Smooth muscle cell (in vitro differentiated cells): ENCODE data around the gene DBH. TPM values are rescaled to one million over a fixed set of nuclear protein-coding genes. Genes with fewer than 3 reads are reported as not detected.
"Not testable (repeated sequence)": the region's sequence is repeated elsewhere in the genome, so short reads cannot be mapped to it uniquely, and the experiment has no call there.

ENCODE experiments used
- DNase-seq: peaks from one replicate; lab custom pipeline; 2025; ENCODE audit not compliant: unreplicated experiment; lab: John Stamatoyannopoulos, UW
- H2AFZ ChIP-seq: fragments of 200-600 bp; sonication (generic); 2 replicates; pipeline ENCODE4 v1.6.0; 2016; ENCODE audit warnings: antibody characterized with exemption, low read depth, mild to moderate bottlenecking
- H3F3A ChIP-seq: fragments of 200-600 bp; sonication (generic); 2 replicates; pipeline ENCODE4 v1.6.0; 2017; ENCODE audit warnings: antibody characterized with exemption, low read depth
- H3K27ac ChIP-seq: fragments of 200-600 bp; sonication (generic); 2 replicates; pipeline ENCODE4 v1.5.1; 2016; ENCODE audit warnings: low read depth, mild to moderate bottlenecking
- H3K27me3 ChIP-seq: fragments of 200-600 bp; sonication (generic); 2 replicates; pipeline ENCODE4 v1.6.1; 2016; ENCODE audit warnings: low read depth, mild to moderate bottlenecking
- H3K36me3 ChIP-seq: fragments of 200-600 bp; sonication (generic); 2 replicates; pipeline ENCODE4 v1.5.1; 2016; ENCODE audit warnings: low read depth
- H3K4me1 ChIP-seq: fragments of 200-600 bp; sonication (generic); 2 replicates; pipeline ENCODE4 v1.5.1; 2016; ENCODE audit warnings: low read depth
- H3K4me2 ChIP-seq: fragments of 200-600 bp; sonication (generic); 2 replicates; pipeline ENCODE4 v1.6.0; 2016; ENCODE audit warnings: mild to moderate bottlenecking
- H3K4me3 ChIP-seq: fragments of 200-600 bp; sonication (generic); 2 replicates; pipeline ENCODE4 v1.5.1; 2016; ENCODE audit warnings: mild to moderate bottlenecking
- H3K79me2 ChIP-seq: fragments of 200-600 bp; sonication (generic); 2 replicates; pipeline ENCODE4 v1.6.0; 2016; ENCODE audit warnings: low read depth, mild to moderate bottlenecking
- H3K9ac ChIP-seq: fragments of 200-600 bp; sonication (generic); 2 replicates; pipeline ENCODE4 v1.6.0; 2016; ENCODE audit warnings: low read depth
- H3K9me3 ChIP-seq: fragments of 200-600 bp; sonication (generic); replicated peaks from 2 replicates; pipeline ENCODE4 v1.5.1; 2016; ENCODE audit warnings: low read depth
- H4K20me1 ChIP-seq: fragments of 200-600 bp; sonication (generic); 2 replicates; pipeline ENCODE4 v1.6.0; 2016; ENCODE audit warnings: low read depth
- whole genome bisulfite sequencing: methylation state at CpG from one replicate; pipeline ENCODE4 v1.1.7; 2016; ENCODE audit warnings: low lambda C conversion rate; 5-methylcytosine and 5-hydroxymethylcytosine counted together
- polyA plus RNA-seq: library from polyadenylated mRNA; unstranded; fragments of >200 nt; fragmentation: Nextera tagmentation; extraction: Ambion mirVana; gene quantifications from 2 replicates; pipeline ENCODE4 v1.2.1, GENCODE V29; 2016
- total RNA-seq: library from RNA; depleted of rRNA; stranded (reverse); fragments of >200 nt; gene quantifications from 2 replicates; pipeline ENCODE4 v1.2.3, GENCODE V29; 2014
- TF ChIP-seq, protein P1 (sequence below): fragments of 200-600 bp; sonication (generic); IDR thresholded peaks from 2 replicates; pipeline ENCODE4 v1.5.1; 2017; ENCODE audit warnings: borderline replicate concordance, mild to moderate bottlenecking, antibody characterized with exemption; ENCODE audit not compliant: insufficient read depth, poor library complexity, severe bottlenecking

DBH gene
- total and polyA plus RNA-seq, 2 experiments from 2014 or later, result 0.22 TPM; not detected in 1

DNA sequence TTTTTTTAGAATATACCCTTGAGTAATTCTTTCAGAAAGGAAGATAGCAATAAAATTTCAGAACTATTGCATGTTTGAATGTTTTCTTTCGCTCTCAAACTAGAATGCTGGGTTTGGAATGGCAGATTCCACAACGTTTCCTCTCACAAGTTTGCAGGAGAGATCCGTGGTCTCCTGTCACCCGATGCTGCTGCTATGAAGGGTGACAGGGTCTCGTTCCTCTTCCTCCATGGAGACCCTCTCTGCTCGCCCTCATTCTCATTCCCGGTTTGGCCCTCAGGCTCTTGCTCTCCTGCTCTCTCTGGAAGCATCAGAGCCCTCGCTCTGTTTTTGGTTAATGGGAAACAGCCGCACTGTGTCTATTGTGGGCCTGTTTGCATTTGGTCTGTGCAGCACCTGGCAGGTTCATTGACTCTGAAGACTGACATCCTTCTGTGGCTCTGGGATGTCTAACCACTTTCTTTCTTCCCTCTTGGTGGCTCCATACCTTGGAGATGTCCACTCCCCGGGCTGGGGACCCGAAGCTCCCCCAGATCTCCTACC lies 14.4 kb upstream of the DBH start:
- Histone ChIP-seq H3K9me3 (no peaks in the 10 kb centered on the region), H3K27ac (no peak overlapping the region), H4K20me1 (no peaks in the 10 kb centered on the region), H3K9ac (no peak overlapping the region), H3K4me3 (no peak overlapping the region), H3K4me1 (no peaks in the 10 kb centered on the region), H3K4me2 (no peak overlapping the region), H3F3A (no peaks in the 10 kb centered on the region), H3K79me2 (no peaks in the 10 kb centered on the region), H3K36me3 (no peaks in the 10 kb centered on the region), H2AFZ (no peak overlapping the region), H3K27me3 (peaks cover 3% of the 10 kb centered on the region)
- DNase-seq, result no peak
- 88% methylated on average over 11 of the region's 11 CpGs for WGBS
- TF ChIP-seq, protein P1, sequence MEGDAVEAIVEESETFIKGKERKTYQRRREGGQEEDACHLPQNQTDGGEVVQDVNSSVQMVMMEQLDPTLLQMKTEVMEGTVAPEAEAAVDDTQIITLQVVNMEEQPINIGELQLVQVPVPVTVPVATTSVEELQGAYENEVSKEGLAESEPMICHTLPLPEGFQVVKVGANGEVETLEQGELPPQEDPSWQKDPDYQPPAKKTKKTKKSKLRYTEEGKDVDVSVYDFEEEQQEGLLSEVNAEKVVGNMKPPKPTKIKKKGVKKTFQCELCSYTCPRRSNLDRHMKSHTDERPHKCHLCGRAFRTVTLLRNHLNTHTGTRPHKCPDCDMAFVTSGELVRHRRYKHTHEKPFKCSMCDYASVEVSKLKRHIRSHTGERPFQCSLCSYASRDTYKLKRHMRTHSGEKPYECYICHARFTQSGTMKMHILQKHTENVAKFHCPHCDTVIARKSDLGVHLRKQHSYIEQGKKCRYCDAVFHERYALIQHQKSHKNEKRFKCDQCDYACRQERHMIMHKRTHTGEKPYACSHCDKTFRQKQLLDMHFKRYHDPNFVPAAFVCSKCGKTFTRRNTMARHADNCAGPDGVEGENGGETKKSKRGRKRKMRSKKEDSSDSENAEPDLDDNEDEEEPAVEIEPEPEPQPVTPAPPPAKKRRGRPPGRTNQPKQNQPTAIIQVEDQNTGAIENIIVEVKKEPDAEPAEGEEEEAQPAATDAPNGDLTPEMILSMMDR, result no peak

DNA sequence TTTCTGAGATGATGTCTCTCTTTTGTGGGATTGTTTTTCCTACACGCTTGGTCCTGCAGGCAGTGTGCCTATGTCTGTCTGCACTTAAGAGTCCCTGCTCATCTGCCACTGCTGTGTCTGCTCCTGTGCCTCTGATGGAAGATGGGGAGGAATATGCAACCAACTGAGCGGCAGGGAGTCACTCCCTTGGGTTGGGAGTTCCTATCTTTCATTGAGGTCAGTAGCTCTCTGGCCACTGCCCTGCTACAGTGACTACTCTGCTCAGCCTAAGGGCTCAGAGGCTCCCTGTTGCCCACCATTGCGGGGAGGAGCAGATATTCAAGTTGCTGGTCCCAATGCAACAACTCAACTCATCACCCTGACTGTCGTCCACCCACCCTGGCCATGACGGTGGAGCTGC lies 13.6 kb upstream of the DBH start:
- TF ChIP-seq, protein P1, result no peak
- Histone ChIP-seq H3K36me3 (no peaks in the 10 kb centered on the region), H3K4me3 (no peak overlapping the region), H4K20me1 (no peaks in the 10 kb centered on the region), H3K27ac (no peak overlapping the region), H3F3A (no peaks in the 10 kb centered on the region), H3K79me2 (no peaks in the 10 kb centered on the region), H3K4me1 (no peaks in the 10 kb centered on the region), H3K9me3 (no peaks in the 10 kb centered on the region), H3K9ac (no peak overlapping the region), H3K27me3 (peaks cover 3% of the 10 kb centered on the region), H2AFZ (no peak overlapping the region), H3K4me2 (no peak overlapping the region)
- WGBS, result 85% methylated on average over 5 of the region's 5 CpGs
- no peak for DNase-seq

GRCh38 chr9:133626008-133626407 lies 10.2 kb upstream of the DBH start:
- H3K79me2 ChIP-seq, H3K4me2 ChIP-seq, H3K9ac ChIP-seq, H3K27me3 ChIP-seq, H3K9me3 ChIP-seq, H3K27ac ChIP-seq, H3F3A ChIP-seq, H3K4me1 ChIP-seq, H4K20me1 ChIP-seq, H3K36me3 ChIP-seq, H3K4me3 ChIP-seq, H2AFZ ChIP-seq, DNase-seq: not testable (repeated sequence)

DNA sequence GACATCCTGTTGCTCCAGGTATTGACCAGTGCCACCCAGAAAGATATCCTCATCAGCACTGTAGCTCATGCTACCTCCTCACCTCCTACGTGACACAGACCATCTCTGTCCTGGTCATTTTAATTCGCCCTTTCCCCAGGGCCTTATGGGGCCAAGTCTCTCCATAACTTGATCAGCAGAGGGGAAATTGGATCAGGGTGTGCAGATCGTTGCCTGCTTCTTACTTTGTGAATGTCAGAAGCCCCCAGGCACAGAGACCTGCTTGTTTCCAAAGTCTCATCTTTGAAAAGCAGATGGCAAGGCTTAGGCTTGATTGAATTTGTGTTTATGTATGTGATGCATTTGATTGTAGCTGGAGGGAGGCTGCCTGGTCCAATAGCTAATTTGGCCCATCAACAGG lies 8.8 kb upstream of the DBH start:
- DNase-seq, result no peak
- 79% methylated on average over 3 of the region's 3 CpGs for WGBS
- Histone ChIP-seq H3K4me3 (no peak overlapping the region), H3K27me3 (no peaks in the 10 kb centered on the region), H3K79me2 (no peaks in the 10 kb centered on the region), H2AFZ (no peak overlapping the region), H3F3A (no peaks in the 10 kb centered on the region), H3K9me3 (no peaks in the 10 kb centered on the region), H3K4me2 (no peak overlapping the region), H3K4me1 (no peaks in the 10 kb centered on the region), H3K27ac (no peak overlapping the region), H4K20me1 (no peaks in the 10 kb centered on the region), H3K9ac (no peak overlapping the region), H3K36me3 (no peaks in the 10 kb centered on the region)
- TF ChIP-seq, protein P1, result no peak
